Natural killer cell treated with Interleukin-12 subunit alpha and Interleukin-12 subunit beta and Interleukin-15 and Interleukin-18, amount 100 ng/mL, for 72 hours (primary cell): ENCODE data around the gene PORCN. TPM values are rescaled to one million over a fixed set of nuclear protein-coding genes. Genes with fewer than 3 reads are reported as not detected.

Experiments used
- ATAC-seq, 2 donors: fragments of 150-1000 bp; cut with Tn5 transposase in 1 of 2; sonication (Bioruptor Pico), chemical (Tn5 transposase) in 1 of 2; 2 replicates each; pipeline ENCODE4 v1.10.0; 2021
- DNase-seq: peaks from one replicate; pipeline ENCODE4 v3.0.0; 2022; ENCODE audit warnings: low spot score
- H3K27ac Mint-ChIP-seq, 2 donors: 1 replicate in 1 of 2; 2 replicates in 1 of 2; pipeline ENCODE4 v1.8.0; 2022; ENCODE audit warnings: mixed read lengths in 2 of 2, mild to moderate bottlenecking in 1 of 2, moderate library complexity in 1 of 2
- H3K27me3 Mint-ChIP-seq, 2 donors: 1 replicate in 1 of 2; 2 replicates in 1 of 2; pipeline ENCODE4 v1.8.0; 2022; ENCODE audit warnings: mixed read lengths in 2 of 2
- H3K36me3 Mint-ChIP-seq: one replicate; pipeline ENCODE4 v1.8.0; 2022; ENCODE audit warnings: mixed read lengths
- H3K4me1 Mint-ChIP-seq, 2 donors: 1 replicate in 1 of 2; 2 replicates in 1 of 2; pipeline ENCODE4 v1.8.0; 2022; ENCODE audit warnings: low read depth in 2 of 2, mixed read lengths in 2 of 2, mild to moderate bottlenecking in 1 of 2
- H3K4me3 Mint-ChIP-seq: one replicate; pipeline ENCODE4 v1.8.0; 2022; ENCODE audit warnings: mixed read lengths
- H3K9me3 Mint-ChIP-seq: 2 replicates; pipeline ENCODE4 v1.8.0; 2022; ENCODE audit warnings: mixed read lengths
- total RNA-seq, 2 donors: library from RNA; stranded (reverse); gene quantifications; one replicate each; pipeline ENCODE4 v1.2.3, GENCODE V29; 2022

The PORCN gene
- 10 to 100 TPM; 25.9 to 31.0 TPM for total RNA-seq

GRCh38 chrX:48508400-48509244 lies at the start of gene PORCN:
PORCN (plus strand) TSS chrX:48508992; CDS start chrX:48509821, 829 bp downstream.
- peak; percentile 89 for DNase-seq
- Mint-ChIP-seq H3K4me3 (peak within 1 kb of the TSS; percentile 89), H3K9me3 (no peaks in the 10 kb centered on the region), H3K36me3 (no peaks in the 10 kb centered on the region), H3K4me1 (peaks cover 18 to 26% of the 10 kb centered on the region in 2 donors), H3K27me3 (no peaks in the 10 kb centered on the region), H3K27ac (peak within 1 kb of the TSS; percentile 70 to 83)
- peak; percentile 94 to 97 for ATAC-seq

- H3K27me3 Mint-ChIP-seq, result peaks cover 0 to 3% of the 10 kb centered on the region in 2 donors
- H3K9me3 Mint-ChIP-seq, result no peaks in the 10 kb centered on the region
- DNase-seq (no peak), ATAC-seq (no peak)
- H3K27ac Mint-ChIP-seq, result no peak overlapping the region
- H3K4me1 Mint-ChIP-seq, result peaks cover 0 to 8% of the 10 kb centered on the region in 2 donors
- peaks cover 12% of the 10 kb centered on the region for H3K36me3 Mint-ChIP-seq
- H3K4me3 Mint-ChIP-seq, result no peak overlapping the region
These were observed 49.3 kb upstream of the PORCN start for GRCh38 chrX:48459483-48459882.

- H3K27me3 Mint-ChIP-seq, result peaks cover 0 to 3% of the 10 kb centered on the region in 2 donors
- ATAC-seq, result no peak
- no peak overlapping the region for H3K4me3 Mint-ChIP-seq
- no peaks in the 10 kb centered on the region for H3K9me3 Mint-ChIP-seq
- H3K4me1 Mint-ChIP-seq, result peaks cover 2 to 9% of the 10 kb centered on the region in 2 donors
- peaks cover 15% of the 10 kb centered on the region for H3K36me3 Mint-ChIP-seq
- no peak overlapping the region for H3K27ac Mint-ChIP-seq
- DNase-seq, result no peak
These were observed 48.8 kb upstream of the PORCN start for GRCh38 chrX:48460031-48460430.

- peaks cover 8 to 15% of the 10 kb centered on the region in 2 donors for H3K4me1 Mint-ChIP-seq
- H3K27ac Mint-ChIP-seq, result no peak overlapping the region
- no peak for ATAC-seq
- peaks cover 0 to 3% of the 10 kb centered on the region in 2 donors for H3K27me3 Mint-ChIP-seq
- no peaks in the 10 kb centered on the region for H3K9me3 Mint-ChIP-seq
- peaks cover 20% of the 10 kb centered on the region for H3K36me3 Mint-ChIP-seq
- no peak for DNase-seq
- no peak overlapping the region for H3K4me3 Mint-ChIP-seq
These were observed 48.2 kb upstream of the PORCN start for GRCh38 chrX:48460606-48461005.

GRCh38 chrX:48461830-48462229 lies 47.0 kb upstream of the PORCN start:
- ATAC-seq (no peak), DNase-seq (no peak)
- Mint-ChIP-seq H3K9me3 (no peaks in the 10 kb centered on the region), H3K36me3 (peaks cover 20% of the 10 kb centered on the region), H3K27me3 (peaks cover 0 to 3% of the 10 kb centered on the region in 2 donors), H3K27ac (no peak overlapping the region), H3K4me1 (peaks cover 13 to 20% of the 10 kb centered on the region in 2 donors), H3K4me3 (no peak overlapping the region)

- no peak for ATAC-seq
- H3K27ac Mint-ChIP-seq, result no peak overlapping the region
- peaks cover 8% of the 10 kb centered on the region for H3K36me3 Mint-ChIP-seq
- no peaks in the 10 kb centered on the region for H3K9me3 Mint-ChIP-seq
- H3K27me3 Mint-ChIP-seq, result peaks cover 0 to 6% of the 10 kb centered on the region in 2 donors
- DNase-seq, result no peak
- peak overlapping the region; percentile 13 for H3K4me3 Mint-ChIP-seq
- peaks cover 37 to 40% of the 10 kb centered on the region in 2 donors for H3K4me1 Mint-ChIP-seq
These were observed 43.4 kb upstream of the PORCN start for GRCh38 chrX:48465336-48465933.

GRCh38 chrX:48466696-48467095 lies 42.1 kb upstream of the PORCN start:
- ATAC-seq, result peak; percentile 3 to 38
- Mint-ChIP-seq H3K27ac (no peak overlapping the region), H3K4me3 (peak overlapping the region; percentile 98), H3K27me3 (peaks cover 0 to 6% of the 10 kb centered on the region in 2 donors), H3K36me3 (peaks cover 8% of the 10 kb centered on the region), H3K9me3 (no peaks in the 10 kb centered on the region), H3K4me1 (peaks cover 40 to 42% of the 10 kb centered on the region in 2 donors)
- DNase-seq, result no peak

- Mint-ChIP-seq H3K4me3 (peak overlapping the region; percentile 98), H3K27me3 (peaks cover 0 to 6% of the 10 kb centered on the region in 2 donors), H3K36me3 (peaks cover 8% of the 10 kb centered on the region), H3K27ac (peak overlapping the region; percentile 85 to 87), H3K9me3 (no peaks in the 10 kb centered on the region), H3K4me1 (peaks cover 37 to 42% of the 10 kb centered on the region in 2 donors)
- DNase-seq, result no peak
- ATAC-seq, result no peak
These were observed 41.5 kb upstream of the PORCN start for GRCh38 chrX:48467281-48467761.

- Mint-ChIP-seq H3K27me3 (peaks cover 0 to 3% of the 10 kb centered on the region in 2 donors), H3K9me3 (no peaks in the 10 kb centered on the region), H3K27ac (peak overlapping the region; percentile 85 to 87), H3K4me1 (peaks cover 34 to 42% of the 10 kb centered on the region in 2 donors), H3K36me3 (peaks cover 8% of the 10 kb centered on the region), H3K4me3 (peak overlapping the region; percentile 98)
- DNase-seq (no peak), ATAC-seq (peak in 1 of 2 donors; percentile 68)
These were observed 40.5 kb upstream of the PORCN start for GRCh38 chrX:48468247-48468671.

GRCh38 chrX:48468693-48469691 lies 39.8 kb upstream of the PORCN start:
- Mint-ChIP-seq H3K27ac (peak overlapping the region; percentile 85 to 87), H3K4me1 (peaks cover 33 to 42% of the 10 kb centered on the region in 2 donors), H3K27me3 (peaks cover 0 to 3% of the 10 kb centered on the region in 2 donors), H3K9me3 (no peaks in the 10 kb centered on the region), H3K36me3 (peaks cover 8% of the 10 kb centered on the region), H3K4me3 (peak overlapping the region; percentile 98)
- DNase-seq (no peak), ATAC-seq (peak; percentile 36 to 72)

- Mint-ChIP-seq H3K4me3 (peak within 1 kb of the TSS; percentile 98), H3K27ac (peak within 1 kb of the TSS; percentile 85 to 87), H3K9me3 (no peaks in the 10 kb centered on the region), H3K27me3 (peaks cover 0 to 3% of the 10 kb centered on the region in 2 donors), H3K4me1 (peaks cover 31 to 41% of the 10 kb centered on the region in 2 donors), H3K36me3 (peaks cover 3% of the 10 kb centered on the region)
- DNase-seq, result no peak
- ATAC-seq, result no peak
These were observed 38.5 kb upstream of the PORCN start, which contains the start of gene SLC38A5 for GRCh38 chrX:48470110-48470832. SLC38A5 (minus strand) TSS chrX:48470260; CDS start chrX:48467924, 2,336 bp downstream.

- no peak for ATAC-seq
- no peak overlapping the region for H3K27ac Mint-ChIP-seq
- H3K36me3 Mint-ChIP-seq, result no peaks in the 10 kb centered on the region
These were observed 38.0 kb upstream of the PORCN start for GRCh38 chrX:48470833-48471118.

More at GRCh38 chrX:48470833-48471118, 38.0 kb upstream of the PORCN start:
- DNase-seq, result no peak
- Mint-ChIP-seq H3K9me3 (no peaks in the 10 kb centered on the region), H3K4me1 (peaks cover 26 to 36% of the 10 kb centered on the region in 2 donors), H3K4me3 (no peak overlapping the region), H3K27me3 (peaks cover 0 to 3% of the 10 kb centered on the region in 2 donors)
